ENCODE data around the gene DNAJB2. TPM values are rescaled to one million over a fixed set of nuclear protein-coding genes. Genes with fewer than 3 reads are reported as not detected.
A peak's percentile ranks its signal among the peaks of the same experiment; 100 is the strongest.

Gene DNAJB2
- polyA plus RNA-seq, 2 of the 4 experiments (the other 2 are of a cell fraction): 31.0 to 53.7 TPM

DNA sequence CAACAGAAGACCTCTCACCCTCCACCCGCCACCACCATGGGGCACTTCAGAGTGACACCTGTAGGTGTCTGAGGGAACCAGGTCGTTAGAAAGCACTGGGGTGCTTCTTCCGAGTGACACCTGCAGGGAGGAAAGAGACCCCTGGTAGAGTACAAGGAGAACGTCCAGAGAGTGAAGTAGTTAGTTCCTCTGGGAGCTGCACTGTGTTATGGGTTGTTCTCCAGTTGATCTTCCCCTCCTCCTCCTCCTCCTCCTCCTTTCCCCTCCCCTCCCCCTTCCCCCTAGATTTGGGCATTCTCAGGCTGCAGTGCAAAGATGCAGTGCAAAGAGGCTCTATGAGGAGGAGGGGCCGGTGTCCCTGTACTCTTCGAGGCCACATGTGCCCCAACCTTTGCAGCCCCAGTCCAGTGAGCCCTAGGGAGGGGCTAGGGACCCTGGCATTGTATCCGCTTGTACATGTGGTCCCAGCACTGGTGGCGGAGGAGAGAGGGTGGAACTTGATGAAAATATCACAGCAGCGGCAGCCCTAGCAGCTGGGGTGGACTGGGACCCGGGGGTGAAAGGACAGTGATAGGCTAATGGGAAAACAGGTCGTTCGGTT lies 850 bp downstream of the DNAJB2 start:
- no peaks in the 10 kb centered on the region for H3K9me3 ChIP-seq
- POLR2A ChIA-PET: interaction anchor here (0.9 to 3.0 kb wide), 5 partner anchors 26 to 51 kb away, joined by 3 to 51 read pairs (median 3); partner anchors contain the start of genes ANKZF1, ATG9A, TUBA4A and TUBA4B
- DNase-seq (ENCODE audit: low read depth in 1 of 2, low spot score in 1 of 2) (peak in 1 of 2 experiments; percentile 72), ATAC-seq (no peak), FAIRE-seq (no peak)
- H3K27ac ChIP-seq: peak overlapping the region; percentile 96 to 99
- peak overlapping the region; percentile 95 for H3K4me2 ChIP-seq
- H3K4me1 ChIP-seq: peaks cover 47% of the 10 kb centered on the region
- CTCF ChIA-PET: interaction anchor here (1.0 to 16.2 kb wide), 8 partner anchors 16 to 114 kb away, joined by 3 to 540 read pairs (median 4); partner anchors contain the start of genes ABCB6, TUBA4A and TUBA4B
- WGBS (ENCODE audit: missing lambda C conversion rate): 60% methylated on average over 10 of the region's 12 CpGs
- TF ChIP-seq SREBF2 (IDR thresholded peaks at IDR 0.05): no peak
- no peak for TF ChIP-seq EP300 (IDR thresholded peaks at IDR 0.05)
- TF ChIP-seq BHLHE40 (IDR thresholded peaks at IDR 0.05; ENCODE audit: low read depth, low read length): no peak
- no peak for TF ChIP-seq JUNB (IDR thresholded peaks at IDR 0.05)
- no peak for TF ChIP-seq ZSCAN20 (CRISPR knock-in tag; IDR thresholded peaks at IDR 0.05)
- TF ChIP-seq PHF8 (IDR thresholded peaks at IDR 0.05; ENCODE audit: borderline replicate concordance, low read depth): no peak
- TF ChIP-seq, protein P1, sequence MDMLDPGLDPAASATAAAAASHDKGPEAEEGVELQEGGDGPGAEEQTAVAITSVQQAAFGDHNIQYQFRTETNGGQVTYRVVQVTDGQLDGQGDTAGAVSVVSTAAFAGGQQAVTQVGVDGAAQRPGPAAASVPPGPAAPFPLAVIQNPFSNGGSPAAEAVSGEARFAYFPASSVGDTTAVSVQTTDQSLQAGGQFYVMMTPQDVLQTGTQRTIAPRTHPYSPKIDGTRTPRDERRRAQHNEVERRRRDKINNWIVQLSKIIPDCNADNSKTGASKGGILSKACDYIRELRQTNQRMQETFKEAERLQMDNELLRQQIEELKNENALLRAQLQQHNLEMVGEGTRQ (IDR thresholded peaks at IDR 0.05): no peak
- TF ChIP-seq KDM1A (IDR thresholded peaks at IDR 0.05; ENCODE audit: low read depth): no peak
- peak overlapping the region; percentile 66 for H3K4me3 ChIP-seq

DNA sequence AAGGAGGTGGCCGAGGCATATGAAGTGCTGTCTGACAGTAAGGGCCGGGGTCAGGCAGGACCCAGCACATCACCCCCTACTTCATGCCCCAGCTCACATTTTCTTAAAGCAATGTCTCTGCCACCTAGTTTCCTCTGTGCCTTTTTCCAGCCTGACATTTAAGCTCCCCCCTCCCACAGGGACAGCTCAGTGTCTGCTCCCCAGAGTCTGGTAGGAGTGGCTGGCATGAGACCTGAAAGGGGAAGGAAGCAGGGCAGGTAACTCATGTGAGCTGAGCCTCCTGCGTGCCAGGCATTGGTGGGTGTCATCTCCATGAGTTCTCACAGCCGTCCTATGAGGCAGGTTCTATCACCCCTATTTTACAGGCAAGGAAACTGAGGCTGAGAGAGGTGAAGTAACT lies 1.5 kb downstream of the DNAJB2 start:
- H3K9me3 ChIP-seq: no peaks in the 10 kb centered on the region
- POLR2A ChIA-PET: interaction anchor here (0.9 kb wide), 1 partner anchor 51 kb away, joined by 3 read pairs; the partner anchor contains the start of genes ANKZF1 and ATG9A
- H3K4me2 ChIP-seq: peak overlapping the region; percentile 95
- WGBS (ENCODE audit: missing lambda C conversion rate): 100% methylated on average over 3 of the region's 4 CpGs
- no peak for ATAC-seq
- H3K4me3 ChIP-seq: no peak overlapping the region; the same call in 2 of the 3 replicates
- FAIRE-seq: no peak
- H3K4me1 ChIP-seq: peaks cover 41% of the 10 kb centered on the region
- CTCF ChIA-PET: interaction anchor here (0.6 to 16.2 kb wide), 8 partner anchors 10 to 109 kb away, joined by 3 to 540 read pairs (median 4); partner anchors contain the start of genes ABCB6, TUBA4A and TUBA4B
- peak overlapping the region; percentile 96 to 99 for H3K27ac ChIP-seq
- DNase-seq (ENCODE audit: low read depth in 1 of 2, low spot score in 1 of 2): no peak
- TF ChIP-seq RNF2 (IDR thresholded peaks at IDR 0.05; ENCODE audit: borderline replicate concordance, low read depth): no peak
- no peak for TF ChIP-seq RARB (CRISPR knock-in tag; IDR thresholded peaks at IDR 0.05)
- TF ChIP-seq SMC3 (IDR thresholded peaks at IDR 0.05): no peak
- TF ChIP-seq, protein P2, sequence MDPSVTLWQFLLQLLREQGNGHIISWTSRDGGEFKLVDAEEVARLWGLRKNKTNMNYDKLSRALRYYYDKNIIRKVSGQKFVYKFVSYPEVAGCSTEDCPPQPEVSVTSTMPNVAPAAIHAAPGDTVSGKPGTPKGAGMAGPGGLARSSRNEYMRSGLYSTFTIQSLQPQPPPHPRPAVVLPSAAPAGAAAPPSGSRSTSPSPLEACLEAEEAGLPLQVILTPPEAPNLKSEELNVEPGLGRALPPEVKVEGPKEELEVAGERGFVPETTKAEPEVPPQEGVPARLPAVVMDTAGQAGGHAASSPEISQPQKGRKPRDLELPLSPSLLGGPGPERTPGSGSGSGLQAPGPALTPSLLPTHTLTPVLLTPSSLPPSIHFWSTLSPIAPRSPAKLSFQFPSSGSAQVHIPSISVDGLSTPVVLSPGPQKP (IDR thresholded peaks at IDR 0.05; ENCODE audit: low read depth, low read length): no peak
- TF ChIP-seq MAZ (IDR thresholded peaks at IDR 0.05; ENCODE audit: borderline replicate concordance, low read depth, low read length): no peak
- no peak for TF ChIP-seq PHF8 (IDR thresholded peaks at IDR 0.05; ENCODE audit: borderline replicate concordance, low read depth)
- TF ChIP-seq, protein P3, sequence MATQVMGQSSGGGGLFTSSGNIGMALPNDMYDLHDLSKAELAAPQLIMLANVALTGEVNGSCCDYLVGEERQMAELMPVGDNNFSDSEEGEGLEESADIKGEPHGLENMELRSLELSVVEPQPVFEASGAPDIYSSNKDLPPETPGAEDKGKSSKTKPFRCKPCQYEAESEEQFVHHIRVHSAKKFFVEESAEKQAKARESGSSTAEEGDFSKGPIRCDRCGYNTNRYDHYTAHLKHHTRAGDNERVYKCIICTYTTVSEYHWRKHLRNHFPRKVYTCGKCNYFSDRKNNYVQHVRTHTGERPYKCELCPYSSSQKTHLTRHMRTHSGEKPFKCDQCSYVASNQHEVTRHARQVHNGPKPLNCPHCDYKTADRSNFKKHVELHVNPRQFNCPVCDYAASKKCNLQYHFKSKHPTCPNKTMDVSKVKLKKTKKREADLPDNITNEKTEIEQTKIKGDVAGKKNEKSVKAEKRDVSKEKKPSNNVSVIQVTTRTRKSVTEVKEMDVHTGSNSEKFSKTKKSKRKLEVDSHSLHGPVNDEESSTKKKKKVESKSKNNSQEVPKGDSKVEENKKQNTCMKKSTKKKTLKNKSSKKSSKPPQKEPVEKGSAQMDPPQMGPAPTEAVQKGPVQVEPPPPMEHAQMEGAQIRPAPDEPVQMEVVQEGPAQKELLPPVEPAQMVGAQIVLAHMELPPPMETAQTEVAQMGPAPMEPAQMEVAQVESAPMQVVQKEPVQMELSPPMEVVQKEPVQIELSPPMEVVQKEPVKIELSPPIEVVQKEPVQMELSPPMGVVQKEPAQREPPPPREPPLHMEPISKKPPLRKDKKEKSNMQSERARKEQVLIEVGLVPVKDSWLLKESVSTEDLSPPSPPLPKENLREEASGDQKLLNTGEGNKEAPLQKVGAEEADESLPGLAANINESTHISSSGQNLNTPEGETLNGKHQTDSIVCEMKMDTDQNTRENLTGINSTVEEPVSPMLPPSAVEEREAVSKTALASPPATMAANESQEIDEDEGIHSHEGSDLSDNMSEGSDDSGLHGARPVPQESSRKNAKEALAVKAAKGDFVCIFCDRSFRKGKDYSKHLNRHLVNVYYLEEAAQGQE (IDR thresholded peaks at IDR 0.05): no peak
- no peak for TF ChIP-seq ZC3H11A (IDR thresholded peaks at IDR 0.05)
- no peak for TF ChIP-seq JUN (IDR thresholded peaks at IDR 0.05)
- TF ChIP-seq ESRRA (IDR thresholded peaks at IDR 0.05; ENCODE audit: borderline replicate concordance, low read length): no peak
- TF ChIP-seq CHD4 (IDR thresholded peaks at IDR 0.05; ENCODE audit: borderline replicate concordance): no peak
- TF ChIP-seq, protein P4, sequence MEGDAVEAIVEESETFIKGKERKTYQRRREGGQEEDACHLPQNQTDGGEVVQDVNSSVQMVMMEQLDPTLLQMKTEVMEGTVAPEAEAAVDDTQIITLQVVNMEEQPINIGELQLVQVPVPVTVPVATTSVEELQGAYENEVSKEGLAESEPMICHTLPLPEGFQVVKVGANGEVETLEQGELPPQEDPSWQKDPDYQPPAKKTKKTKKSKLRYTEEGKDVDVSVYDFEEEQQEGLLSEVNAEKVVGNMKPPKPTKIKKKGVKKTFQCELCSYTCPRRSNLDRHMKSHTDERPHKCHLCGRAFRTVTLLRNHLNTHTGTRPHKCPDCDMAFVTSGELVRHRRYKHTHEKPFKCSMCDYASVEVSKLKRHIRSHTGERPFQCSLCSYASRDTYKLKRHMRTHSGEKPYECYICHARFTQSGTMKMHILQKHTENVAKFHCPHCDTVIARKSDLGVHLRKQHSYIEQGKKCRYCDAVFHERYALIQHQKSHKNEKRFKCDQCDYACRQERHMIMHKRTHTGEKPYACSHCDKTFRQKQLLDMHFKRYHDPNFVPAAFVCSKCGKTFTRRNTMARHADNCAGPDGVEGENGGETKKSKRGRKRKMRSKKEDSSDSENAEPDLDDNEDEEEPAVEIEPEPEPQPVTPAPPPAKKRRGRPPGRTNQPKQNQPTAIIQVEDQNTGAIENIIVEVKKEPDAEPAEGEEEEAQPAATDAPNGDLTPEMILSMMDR (IDR thresholded peaks at IDR 0.05): no peak
- no peak for TF ChIP-seq EHF (CRISPR knock-in tag; IDR thresholded peaks at IDR 0.05)
- TF ChIP-seq, protein P5, sequence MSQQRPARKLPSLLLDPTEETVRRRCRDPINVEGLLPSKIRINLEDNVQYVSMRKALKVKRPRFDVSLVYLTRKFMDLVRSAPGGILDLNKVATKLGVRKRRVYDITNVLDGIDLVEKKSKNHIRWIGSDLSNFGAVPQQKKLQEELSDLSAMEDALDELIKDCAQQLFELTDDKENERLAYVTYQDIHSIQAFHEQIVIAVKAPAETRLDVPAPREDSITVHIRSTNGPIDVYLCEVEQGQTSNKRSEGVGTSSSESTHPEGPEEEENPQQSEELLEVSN (IDR thresholded peaks at IDR 0.05; ENCODE audit: borderline replicate concordance, low read depth): no peak

All from A549 (cell line).